ENCODE data around the gene ARMC2.

Gene ARMC2

GRCh38 chr6:109013656-109014305 lies 165.6 kb downstream of the ARMC2 start:
- H3K27ac Mint-ChIP-seq = peak overlapping the region; percentile 77
- H3K27me3 Mint-ChIP-seq = no peaks in the 10 kb centered on the region
- intact Hi-C loops (cut with micrococcal nuclease) = no loop called here
- no peaks in the 10 kb centered on the region for H3K9me3 Mint-ChIP-seq
- no peaks in the 10 kb centered on the region for H3K36me3 Mint-ChIP-seq (ENCODE audit: low read depth)
- H3K4me1 Mint-ChIP-seq (ENCODE audit: low read depth) = peaks cover 53% of the 10 kb centered on the region
- no peak overlapping the region for H3K4me3 Mint-ChIP-seq

- H3K4me3 Mint-ChIP-seq = no peak overlapping the region
Measured at GRCh38 chr6:109014606-109015005, 166.4 kb downstream of the ARMC2 start.

GRCh38 chr6:109015176-109015575 lies 167.0 kb downstream of the ARMC2 start:
- Mint-ChIP-seq H3K4me3 (no peak overlapping the region), H3K27me3 (no peaks in the 10 kb centered on the region), H3K36me3 (ENCODE audit: low read depth) (no peaks in the 10 kb centered on the region), H3K27ac (no peak overlapping the region), H3K9me3 (no peaks in the 10 kb centered on the region), H3K4me1 (ENCODE audit: low read depth) (peaks cover 48% of the 10 kb centered on the region)
- intact Hi-C loops (cut with micrococcal nuclease) = no loop called here

More at GRCh38 chr6:109014606-109015005, 166.4 kb downstream of the ARMC2 start:
- no peaks in the 10 kb centered on the region for H3K36me3 Mint-ChIP-seq (ENCODE audit: low read depth)
- intact Hi-C loops (cut with micrococcal nuclease) = no loop called here
- H3K27me3 Mint-ChIP-seq = no peaks in the 10 kb centered on the region
- H3K9me3 Mint-ChIP-seq = no peaks in the 10 kb centered on the region
- peaks cover 53% of the 10 kb centered on the region for H3K4me1 Mint-ChIP-seq (ENCODE audit: low read depth)
- H3K27ac Mint-ChIP-seq = peak overlapping the region; percentile 77

GRCh38 chr6:109019911-109020310 lies 171.7 kb downstream of the ARMC2 start:
- no peak overlapping the region for H3K27ac Mint-ChIP-seq
- no peak overlapping the region for H3K4me3 Mint-ChIP-seq
- no peaks in the 10 kb centered on the region for H3K9me3 Mint-ChIP-seq
- H3K4me1 Mint-ChIP-seq (ENCODE audit: low read depth) = peaks cover 20% of the 10 kb centered on the region
- no peaks in the 10 kb centered on the region for H3K36me3 Mint-ChIP-seq (ENCODE audit: low read depth)
- H3K27me3 Mint-ChIP-seq = no peaks in the 10 kb centered on the region
- intact Hi-C loops (cut with micrococcal nuclease) = no loop called here

- Mint-ChIP-seq H3K27me3 (no peaks in the 10 kb centered on the region), H3K4me3 (no peak overlapping the region), H3K36me3 (ENCODE audit: low read depth) (no peaks in the 10 kb centered on the region), H3K4me1 (ENCODE audit: low read depth) (peaks cover 6% of the 10 kb centered on the region), H3K9me3 (no peaks in the 10 kb centered on the region), H3K27ac (no peak overlapping the region)
- intact Hi-C loops (cut with micrococcal nuclease) = no loop called here
Measured at GRCh38 chr6:109021870-109022269, 173.6 kb downstream of the ARMC2 start.

GRCh38 chr6:109023356-109023925 lies 175.2 kb downstream of the ARMC2 start:
- no peaks in the 10 kb centered on the region for H3K27me3 Mint-ChIP-seq
- H3K4me1 Mint-ChIP-seq (ENCODE audit: low read depth) = peaks cover 6% of the 10 kb centered on the region
- peak overlapping the region; percentile 3 for H3K27ac Mint-ChIP-seq
- H3K4me3 Mint-ChIP-seq = no peak overlapping the region
- no peaks in the 10 kb centered on the region for H3K36me3 Mint-ChIP-seq (ENCODE audit: low read depth)
- H3K9me3 Mint-ChIP-seq = no peaks in the 10 kb centered on the region
- intact Hi-C loops (cut with micrococcal nuclease) = no loop called here

Data from dendritic cell treated with granulocyte-macrophage colony-stimulating factor and Interleukin-4, amounts not matched to agents 40 ng/mL and 50 ng/mL, for 4 days (primary cell).